Gastrocnemius medialis (tissue), 4 donors: Measurements from ENCODE around the gene AATK.

Experiments used
- CTCF ChIP-seq, 5 experiments: fragments of 450-650 bp in 3 of 5; fragments of 200-600 bp in 2 of 5; sonication (generic) in 2 of 5; IDR thresholded peaks in 4 of 5; conservative IDR thresholded peaks in 1 of 5; 1 replicate in 4 of 5; 2 replicates in 1 of 5; pipeline ENCODE4 v1.5.1; 2016 to 2019; ENCODE audit warnings: antibody characterized with exemption in 5 of 5, mild to moderate bottlenecking in 3 of 5, moderate library complexity in 3 of 5
- POLR2A ChIP-seq, 2 donors: fragments of 450-650 bp; IDR thresholded peaks; one replicate each; pipeline ENCODE4 v1.6.1; 2017; ENCODE audit warnings: antibody characterized with exemption in 2 of 2, mild to moderate bottlenecking in 2 of 2, moderate library complexity in 2 of 2

- TF ChIP-seq CTCF (IDR thresholded peaks at IDR 0.05 in 4 of 5, conservative IDR thresholded peaks at IDR 0.05 in 1 of 5): no peak
- no peak for TF ChIP-seq POLR2A (IDR thresholded peaks at IDR 0.05)
These were observed 89.8 kb downstream of the AATK start for GRCh38 chr17:81076141-81076679.
